C4-2B (cell line): ENCODE results near the gene RNF112.

ENCODE experiments used
- CTCF ChIP-seq: fragments of 450-650 bp; conservative IDR thresholded peaks from 2 replicates; pipeline ENCODE4 v1.5.1; 2017; ENCODE audit warnings: mild to moderate bottlenecking
- ZFX ChIP-seq: fragments of 450-650 bp; IDR thresholded peaks from 2 replicates; pipeline ENCODE4 v1.6.1; 2017

DNA sequence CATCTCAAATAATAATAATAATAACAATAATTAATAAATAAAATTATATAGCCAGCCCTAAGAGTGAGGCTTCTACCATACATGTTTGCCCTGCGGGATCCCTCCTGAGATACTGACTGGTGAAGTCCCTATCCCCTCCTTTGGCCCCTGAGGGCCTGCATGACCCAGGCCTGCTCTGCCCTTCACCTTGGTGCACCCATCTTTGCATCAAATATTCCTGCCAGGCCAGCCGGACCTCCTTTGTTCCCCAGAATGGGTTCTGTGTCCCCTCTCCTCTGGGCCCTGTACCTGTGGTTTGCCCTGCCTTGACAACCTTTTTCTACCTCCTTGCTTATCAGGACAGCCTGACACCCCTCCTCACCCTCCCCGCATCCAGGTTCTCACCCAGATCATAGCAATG lies 2.0 kb upstream of the RNF112 start:
- TF ChIP-seq CTCF (no peak), ZFX (no peak)
